Hepatocyte (in vitro differentiated cells): ENCODE results near the gene RALGAPB.

Experiments
- EZH2 ChIP-seq: fragments of 200-600 bp; sonication (generic); IDR thresholded peaks from 2 replicates; pipeline ENCODE4 v1.6.1; 2016; ENCODE audit warnings: antibody characterized with exemption, mild to moderate bottlenecking, borderline replicate concordance
- EZH2phosphoT487 ChIP-seq: fragments of 200-600 bp; sonication (generic); IDR thresholded peaks from one replicate; pipeline ENCODE4 v1.6.1; 2018; ENCODE audit warnings: antibody characterized with exemption, mild to moderate bottlenecking, low read depth, moderate library complexity; ENCODE audit not compliant: unreplicated experiment, severe bottlenecking
- TF ChIP-seq, protein P1 (sequence below): fragments of 200-600 bp; sonication (generic); IDR thresholded peaks from 2 replicates; pipeline ENCODE4 v1.5.1; 2016; ENCODE audit warnings: antibody characterized with exemption, mild to moderate bottlenecking; ENCODE audit not compliant: poor library complexity

- TF ChIP-seq, protein P1, sequence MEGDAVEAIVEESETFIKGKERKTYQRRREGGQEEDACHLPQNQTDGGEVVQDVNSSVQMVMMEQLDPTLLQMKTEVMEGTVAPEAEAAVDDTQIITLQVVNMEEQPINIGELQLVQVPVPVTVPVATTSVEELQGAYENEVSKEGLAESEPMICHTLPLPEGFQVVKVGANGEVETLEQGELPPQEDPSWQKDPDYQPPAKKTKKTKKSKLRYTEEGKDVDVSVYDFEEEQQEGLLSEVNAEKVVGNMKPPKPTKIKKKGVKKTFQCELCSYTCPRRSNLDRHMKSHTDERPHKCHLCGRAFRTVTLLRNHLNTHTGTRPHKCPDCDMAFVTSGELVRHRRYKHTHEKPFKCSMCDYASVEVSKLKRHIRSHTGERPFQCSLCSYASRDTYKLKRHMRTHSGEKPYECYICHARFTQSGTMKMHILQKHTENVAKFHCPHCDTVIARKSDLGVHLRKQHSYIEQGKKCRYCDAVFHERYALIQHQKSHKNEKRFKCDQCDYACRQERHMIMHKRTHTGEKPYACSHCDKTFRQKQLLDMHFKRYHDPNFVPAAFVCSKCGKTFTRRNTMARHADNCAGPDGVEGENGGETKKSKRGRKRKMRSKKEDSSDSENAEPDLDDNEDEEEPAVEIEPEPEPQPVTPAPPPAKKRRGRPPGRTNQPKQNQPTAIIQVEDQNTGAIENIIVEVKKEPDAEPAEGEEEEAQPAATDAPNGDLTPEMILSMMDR = no peak
- TF ChIP-seq EZH2 = no peak
- no peak for TF ChIP-seq EZH2phosphoT487
Observed at GRCh38 chr20:38617011-38617829, 144.6 kb downstream of the RALGAPB start.
